Effector CD4-positive, alpha-beta T cell (primary cell): ENCODE results near the gene SNX1.

Source experiments
- DNase-seq: peaks from one replicate; pipeline ENCODE4 v3.0.0-alpha.2; 2020

Gene SNX1

GRCh38 chr15:64166102-64166890 is 70.5 kb downstream of the SNX1 start:
- DNase-seq = no peak

- DNase-seq = no peak
Observed at GRCh38 chr15:64180235-64180824, 84.5 kb downstream of the SNX1 start.

- DNase-seq = no peak
Observed at GRCh38 chr15:64182859-64183370, 87.1 kb downstream of the SNX1 start.

GRCh38 chr15:64185146-64185911 is 89.5 kb downstream of the SNX1 start:
- no peak for DNase-seq

GRCh38 chr15:64187396-64188191 is 91.8 kb downstream of the SNX1 start:
- no peak for DNase-seq
